HepG2 (cell line): Measurements from ENCODE around the gene IQUB. TPM values are rescaled to one million over a fixed set of nuclear protein-coding genes. Genes with fewer than 3 reads are reported as not detected.

Experiments
- ATAC-seq: fragments of 200-7000 bp; cut with Tn5 transposase; 3 replicates; pipeline ENCODE4 v1.9.1; 2020; ENCODE audit warnings: mild to moderate bottlenecking, moderate library complexity
- BruUV-seq: library from RNA; stranded (reverse); fragments of 400-500 nt; replicated peaks from 2 replicates; lab custom pipeline; 2021; lab: Mats Ljungman, UMichigan
- CTCF ChIA-PET: fragments of 300-600 bp; formaldehyde crosslinking; extraction: SDS; loops from one replicate; lab custom pipeline; 2021; ENCODE audit warnings: low total read pairs, inconsistent platforms, low intra/inter-chr PET ratio; lab: Yijun Ruan, JAX
- POLR2A ChIA-PET: fragments of 350-600 bp; sonication (Branson Sonifier 250); formaldehyde crosslinking; loops from one replicate; lab custom pipeline; 2020; ENCODE audit warnings: antibody characterized with exemption, inconsistent platforms; lab: Yijun Ruan, JAX
- DNase-seq: peaks from one replicate; pipeline ENCODE4 v3.0.0-alpha.2; 2015; ENCODE audit warnings: low spot score
- FAIRE-seq: peaks from 3 replicates; lab custom pipeline; 2011; peaks lifted over from hg19 to GRCh38; lab: Jason Lieb, UNC
- H2AFZ ChIP-seq: one replicate; pipeline ENCODE4 v1.6.1; 2011; ENCODE audit warnings: low read length, inconsistent platforms
- H3K27ac ChIP-seq: fragments of 300-600 bp; 3 replicates; pipeline ENCODE4 v1.8.0; 2011; ENCODE audit warnings: mixed run types, mild to moderate bottlenecking, mixed read lengths, low read length, inconsistent platforms; ENCODE audit not compliant: insufficient read depth; ENCODE audit errors: extremely low read length
- H3K27me3 ChIP-seq, 2 experiments: fragments of 200-600 bp in 1 of 2; 2 replicates in 1 of 2; 3 replicates in 1 of 2; pipeline versions ENCODE4 v1.6.0 to v1.8.0; 2011; ENCODE audit warnings: low read length in 2 of 2, mild to moderate bottlenecking in 2 of 2, moderate library complexity in 2 of 2, inconsistent platforms in 1 of 2; ENCODE audit not compliant: insufficient read depth in 2 of 2, control insufficient read depth in 1 of 2
- H3K36me3 ChIP-seq, 2 experiments: fragments of 200-600 bp in 1 of 2; replicated peaks in 1 of 2; 2 replicates in 1 of 2; 3 replicates in 1 of 2; pipeline versions ENCODE4 v1.5.1 to v1.8.0; 2011; ENCODE audit warnings: low read length in 2 of 2, inconsistent platforms in 1 of 2; ENCODE audit not compliant: insufficient read depth in 2 of 2, control insufficient read depth in 1 of 2
- H3K4me1 ChIP-seq: 2 replicates; pipeline ENCODE4 v1.5.1; 2012; ENCODE audit warnings: low read length, inconsistent platforms; ENCODE audit not compliant: insufficient read depth
- H3K4me2 ChIP-seq: 2 replicates; pipeline ENCODE4 v1.6.0; 2011; ENCODE audit warnings: low read depth, low read length, inconsistent platforms
- H3K4me3 ChIP-seq, 3 experiments: fragments of 200-600 bp in 1 of 3; sonication (generic), shearing (Covaris generic) in 1 of 3; replicated peaks in 1 of 3; 2 replicates each; pipeline ENCODE4 v1.5.1; 2011 to 2016; ENCODE audit warnings: low read length in 3 of 3, inconsistent platforms in 2 of 3, low read depth in 2 of 3, mild to moderate bottlenecking in 2 of 3, control low read depth in 1 of 3, mixed read lengths in 1 of 3; ENCODE audit not compliant: insufficient read depth in 1 of 3
- H3K79me2 ChIP-seq: one replicate; pipeline ENCODE4 v1.6.1; 2011; ENCODE audit warnings: low read length, inconsistent platforms; ENCODE audit not compliant: insufficient read depth
- H3K9ac ChIP-seq: 2 replicates; pipeline ENCODE4 v1.6.0; 2011; ENCODE audit warnings: mild to moderate bottlenecking, low read depth, low read length, inconsistent platforms; ENCODE audit not compliant: insufficient read depth
- H3K9me3 ChIP-seq: 2 replicates; pipeline ENCODE4 v1.5.1; 2012; ENCODE audit warnings: mild to moderate bottlenecking, low read length
- H4K20me1 ChIP-seq: 2 replicates; pipeline ENCODE4 v1.6.0; 2011; ENCODE audit warnings: inconsistent platforms, mild to moderate bottlenecking, low read length, moderate library complexity; ENCODE audit not compliant: insufficient read depth
- ARHGAP35 ChIP-seq: sonication (generic); formaldehyde crosslinking; IDR thresholded peaks from 2 replicates; pipeline ENCODE4 v1.9.0; 2022; ENCODE audit warnings: mild to moderate bottlenecking, inconsistent platforms, moderate library complexity, missing genetic modification reagents, borderline replicate concordance
- ATAD3A ChIP-seq: sonication (generic); formaldehyde crosslinking; IDR thresholded peaks from 2 replicates; pipeline ENCODE4 v1.4.0; 2020; ENCODE audit warnings: missing genetic modification reagents
- KLF12 ChIP-seq: sonication (generic); formaldehyde crosslinking; IDR thresholded peaks from 2 replicates; pipeline ENCODE4 v1.4.0; 2020; ENCODE audit warnings: missing genetic modification reagents, borderline replicate concordance
- NFIC ChIP-seq: IDR thresholded peaks from 2 replicates; pipeline ENCODE4 v1.6.1; 2012; ENCODE audit warnings: mild to moderate bottlenecking, low read length, inconsistent platforms
- NFYB ChIP-seq: sonication (generic); formaldehyde crosslinking; IDR thresholded peaks from 2 replicates; pipeline ENCODE4 v1.4.0; 2020; ENCODE audit warnings: missing genetic modification reagents
- PCBP1 ChIP-seq: fragments of 200-400 bp; formaldehyde crosslinking; IDR thresholded peaks from 2 replicates; pipeline ENCODE4 v1.6.1; 2017; ENCODE audit warnings: mild to moderate bottlenecking, low read depth, low read length, borderline replicate concordance
- POGZ ChIP-seq: sonication (generic); formaldehyde crosslinking; IDR thresholded peaks from 2 replicates; pipeline ENCODE4 v1.4.0; 2020; ENCODE audit warnings: mild to moderate bottlenecking, missing genetic modification reagents
- SP140L ChIP-seq: sonication (generic); formaldehyde crosslinking; IDR thresholded peaks from 2 replicates; pipeline ENCODE4 v1.4.0; 2020; ENCODE audit warnings: missing genetic modification reagents, borderline replicate concordance
- TBL1XR1 ChIP-seq: fragments of 150-350 bp; IDR thresholded peaks from 2 replicates; pipeline ENCODE4 v1.6.1; 2014; ENCODE audit warnings: borderline replicate concordance, low read length; ENCODE audit not compliant: partially characterized antibody
- ZFP1 ChIP-seq: IDR thresholded peaks from 2 replicates; pipeline ENCODE4 v1.6.1; 2016
- ZMYM4 ChIP-seq: sonication (generic); formaldehyde crosslinking; IDR thresholded peaks from 2 replicates; pipeline ENCODE4 v1.8.1; 2023; ENCODE audit warnings: mild to moderate bottlenecking, missing genetic modification reagents
- ZNF124 ChIP-seq: sonication (generic); formaldehyde crosslinking; IDR thresholded peaks from 2 replicates; pipeline ENCODE4 v1.4.0; 2020; ENCODE audit warnings: missing genetic modification reagents
- ZNF251 ChIP-seq: sonication (generic); formaldehyde crosslinking; IDR thresholded peaks from 2 replicates; pipeline ENCODE4 v1.9.0; 2021; ENCODE audit warnings: mild to moderate bottlenecking, missing genetic modification reagents
- ZNF451 ChIP-seq: sonication (generic); formaldehyde crosslinking; IDR thresholded peaks from 2 replicates; pipeline ENCODE4 v1.5.0; 2020; ENCODE audit warnings: mild to moderate bottlenecking, missing genetic modification reagents
- ZNF598 ChIP-seq: sonication (generic); formaldehyde crosslinking; IDR thresholded peaks from 2 replicates; pipeline ENCODE4 v1.5.1; 2020; ENCODE audit warnings: mild to moderate bottlenecking, missing genetic modification reagents, borderline replicate concordance
- ZNF839 ChIP-seq: sonication (generic); formaldehyde crosslinking; IDR thresholded peaks from 2 replicates; pipeline ENCODE4 v1.4.0; 2020; ENCODE audit warnings: missing genetic modification reagents, mild to moderate bottlenecking, borderline replicate concordance
- WGBS: methylation state at CpG from one replicate; pipeline ENCODE4 v1.1.6; 2017; ENCODE audit warnings: low lambda C conversion rate; 5-methylcytosine and 5-hydroxymethylcytosine counted together
- in situ Hi-C: cut with HindIII; loops from 2 replicates; pipeline ENCODE4 v1.10.0; 2017; ENCODE audit warnings: low pct_unique_long_range_greater_than_20kb; ENCODE audit not compliant: extremely low pct_ligation_motif_present
- intact Hi-C: fragments of 100-400 bp; cut with micrococcal nuclease; formaldehyde crosslinking; loops from one replicate; pipeline ENCODE4 v1.10.0; 2022; ENCODE audit not compliant: unreplicated experiment
- polyA plus RNA-seq, 8 experiments: library from polyadenylated mRNA; depleted of rRNA in 3 of 8; stranded (reverse) in 7 of 8; unstranded in 1 of 8; fragments of >200 nt; fragmentation: Illumina TruSeq in 4 of 8; extraction: Trizol in 4 of 8; gene quantifications; 2 replicates each; pipeline versions ENCODE4 v1.2.1 to v1.2.3, GENCODE V29; 2011 to 2016; ENCODE audit warnings: low read depth in 4 of 8, missing spikeins in 1 of 8, mixed read lengths in 1 of 8; ENCODE audit not compliant: insufficient read depth in 1 of 8
- total RNA-seq, 5 experiments: library from RNA; depleted of rRNA; stranded (reverse); fragments of >200 nt; fragmentation: Illumina TruSeq; extraction: Trizol; gene quantifications; 2 replicates each; pipeline ENCODE4 v1.2.3, GENCODE V29; 2016; ENCODE audit warnings: low read depth in 1 of 5
- TF ChIP-seq, protein P1 (sequence below), 2 experiments: IDR thresholded peaks; 2 replicates each; pipeline ENCODE4 v1.6.1; 2011 to 2012; ENCODE audit warnings: low read length in 2 of 2, borderline replicate concordance in 1 of 2, low read depth in 1 of 2, mild to moderate bottlenecking in 1 of 2, moderate library complexity in 1 of 2
- TF ChIP-seq, protein P2 (sequence below): sonication (generic); formaldehyde crosslinking; conservative IDR thresholded peaks from 2 replicates; pipeline ENCODE4 v1.4.0; 2020; ENCODE audit warnings: missing genetic modification reagents
- TF ChIP-seq, protein P3 (sequence below): sonication (generic); formaldehyde crosslinking; IDR thresholded peaks from 2 replicates; pipeline ENCODE4 v1.4.0; 2020; ENCODE audit warnings: mild to moderate bottlenecking, missing genetic modification reagents

The IQUB gene
- total and polyA plus RNA-seq, 2 of the 13 experiments (the other 11 are each of a cell fraction or from before 2014, with no cell fraction given), result 0.07 TPM; not detected in 1

DNA sequence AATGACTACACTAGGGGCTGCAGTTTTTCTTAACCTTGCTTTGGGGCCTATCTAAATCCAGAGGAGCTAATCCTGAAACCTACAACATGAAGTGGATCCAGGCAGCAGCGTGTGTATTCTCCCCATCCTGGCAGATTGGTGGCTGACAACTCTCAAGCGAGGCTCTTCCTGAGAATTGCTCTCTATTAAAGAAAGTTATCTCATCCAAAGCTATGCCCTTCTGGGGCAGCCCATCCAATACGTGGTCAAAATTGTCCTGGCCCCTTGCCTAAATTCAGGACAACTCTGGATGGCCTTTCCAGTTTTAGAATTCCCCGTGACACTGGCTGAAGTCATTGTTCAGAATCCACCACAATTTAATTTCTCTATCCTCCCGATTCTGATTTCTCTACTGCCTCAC lies 66.1 kb downstream of the IQUB start (continued):
- TF ChIP-seq, protein P1, sequence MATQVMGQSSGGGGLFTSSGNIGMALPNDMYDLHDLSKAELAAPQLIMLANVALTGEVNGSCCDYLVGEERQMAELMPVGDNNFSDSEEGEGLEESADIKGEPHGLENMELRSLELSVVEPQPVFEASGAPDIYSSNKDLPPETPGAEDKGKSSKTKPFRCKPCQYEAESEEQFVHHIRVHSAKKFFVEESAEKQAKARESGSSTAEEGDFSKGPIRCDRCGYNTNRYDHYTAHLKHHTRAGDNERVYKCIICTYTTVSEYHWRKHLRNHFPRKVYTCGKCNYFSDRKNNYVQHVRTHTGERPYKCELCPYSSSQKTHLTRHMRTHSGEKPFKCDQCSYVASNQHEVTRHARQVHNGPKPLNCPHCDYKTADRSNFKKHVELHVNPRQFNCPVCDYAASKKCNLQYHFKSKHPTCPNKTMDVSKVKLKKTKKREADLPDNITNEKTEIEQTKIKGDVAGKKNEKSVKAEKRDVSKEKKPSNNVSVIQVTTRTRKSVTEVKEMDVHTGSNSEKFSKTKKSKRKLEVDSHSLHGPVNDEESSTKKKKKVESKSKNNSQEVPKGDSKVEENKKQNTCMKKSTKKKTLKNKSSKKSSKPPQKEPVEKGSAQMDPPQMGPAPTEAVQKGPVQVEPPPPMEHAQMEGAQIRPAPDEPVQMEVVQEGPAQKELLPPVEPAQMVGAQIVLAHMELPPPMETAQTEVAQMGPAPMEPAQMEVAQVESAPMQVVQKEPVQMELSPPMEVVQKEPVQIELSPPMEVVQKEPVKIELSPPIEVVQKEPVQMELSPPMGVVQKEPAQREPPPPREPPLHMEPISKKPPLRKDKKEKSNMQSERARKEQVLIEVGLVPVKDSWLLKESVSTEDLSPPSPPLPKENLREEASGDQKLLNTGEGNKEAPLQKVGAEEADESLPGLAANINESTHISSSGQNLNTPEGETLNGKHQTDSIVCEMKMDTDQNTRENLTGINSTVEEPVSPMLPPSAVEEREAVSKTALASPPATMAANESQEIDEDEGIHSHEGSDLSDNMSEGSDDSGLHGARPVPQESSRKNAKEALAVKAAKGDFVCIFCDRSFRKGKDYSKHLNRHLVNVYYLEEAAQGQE (IDR thresholded peaks at IDR 0.05; ENCODE audit: borderline replicate concordance in 1 of 2, low read depth in 1 of 2, low read length in 2 of 2), result no peak
- no peak for TF ChIP-seq ZNF251
- TF ChIP-seq POGZ, result no peak
- TF ChIP-seq ZMYM4 (CRISPR knock-in tag), result no peak
- no peak for TF ChIP-seq TBL1XR1
- TF ChIP-seq ZFP1 (CRISPR knock-in tag), result no peak
- TF ChIP-seq SP140L (CRISPR knock-in tag), result no peak
- TF ChIP-seq, protein P2, sequence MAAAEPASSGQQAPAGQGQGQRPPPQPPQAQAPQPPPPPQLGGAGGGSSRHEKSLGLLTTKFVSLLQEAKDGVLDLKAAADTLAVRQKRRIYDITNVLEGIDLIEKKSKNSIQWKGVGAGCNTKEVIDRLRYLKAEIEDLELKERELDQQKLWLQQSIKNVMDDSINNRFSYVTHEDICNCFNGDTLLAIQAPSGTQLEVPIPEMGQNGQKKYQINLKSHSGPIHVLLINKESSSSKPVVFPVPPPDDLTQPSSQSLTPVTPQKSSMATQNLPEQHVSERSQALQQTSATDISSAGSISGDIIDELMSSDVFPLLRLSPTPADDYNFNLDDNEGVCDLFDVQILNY (CRISPR knock-in tag), result no peak
- TF ChIP-seq KLF12 (CRISPR knock-in tag), result no peak

DNA sequence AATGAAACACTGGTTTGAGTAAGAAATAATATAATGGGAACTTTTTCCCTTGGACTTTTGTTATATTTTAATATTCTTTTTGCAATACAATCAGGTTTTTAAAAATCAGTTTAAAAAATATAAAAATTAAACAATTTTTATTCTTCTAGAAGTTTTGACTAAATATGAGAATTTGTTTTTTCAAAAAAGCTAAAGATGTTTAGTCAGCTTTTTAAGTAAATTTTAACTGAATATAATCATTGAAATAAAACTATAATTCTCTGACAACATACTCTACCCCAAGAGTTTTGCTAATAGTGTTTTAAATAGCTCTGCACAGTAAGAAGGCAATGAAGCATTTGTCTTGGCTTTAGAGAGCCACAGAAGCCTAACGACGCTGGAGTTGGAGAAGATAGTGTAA lies 70.5 kb downstream of the IQUB start:
- intact Hi-C loops, result no loop called here
- WGBS, result 1% methylated on average over 2 of the region's 2 CpGs
- Histone ChIP-seq H3K4me1 (no peaks in the 10 kb centered on the region), H3K4me2 (no peak overlapping the region), H2AFZ (no peak overlapping the region), H3K9ac (no peak overlapping the region), H3K79me2 (no peaks in the 10 kb centered on the region), H3K27ac (no peak overlapping the region), H3K36me3 (no peaks in the 10 kb centered on the region), H4K20me1 (no peaks in the 10 kb centered on the region), H3K4me3 (no peak overlapping the region), H3K27me3 (no peaks in the 10 kb centered on the region), H3K9me3 (no peaks in the 10 kb centered on the region)
- DNase-seq (no peak), ATAC-seq (no peak), FAIRE-seq (no peak)
- ChIA-PET POLR2A (no interaction called here), CTCF (no interaction called here)
- in situ Hi-C loops, result no loop called here
- BruUV-seq, result no TSS peak
- TF ChIP-seq ARHGAP35 (CRISPR knock-in tag) (no peak), ZNF124 (CRISPR knock-in tag) (no peak), PCBP1 (no peak), ZNF598 (CRISPR knock-in tag) (no peak), NFYB (CRISPR knock-in tag) (no peak), ZNF839 (CRISPR knock-in tag) (no peak), ATAD3A (CRISPR knock-in tag) (no peak), NFIC (no peak), ZNF451 (CRISPR knock-in tag) (no peak)
- TF ChIP-seq, protein P3, sequence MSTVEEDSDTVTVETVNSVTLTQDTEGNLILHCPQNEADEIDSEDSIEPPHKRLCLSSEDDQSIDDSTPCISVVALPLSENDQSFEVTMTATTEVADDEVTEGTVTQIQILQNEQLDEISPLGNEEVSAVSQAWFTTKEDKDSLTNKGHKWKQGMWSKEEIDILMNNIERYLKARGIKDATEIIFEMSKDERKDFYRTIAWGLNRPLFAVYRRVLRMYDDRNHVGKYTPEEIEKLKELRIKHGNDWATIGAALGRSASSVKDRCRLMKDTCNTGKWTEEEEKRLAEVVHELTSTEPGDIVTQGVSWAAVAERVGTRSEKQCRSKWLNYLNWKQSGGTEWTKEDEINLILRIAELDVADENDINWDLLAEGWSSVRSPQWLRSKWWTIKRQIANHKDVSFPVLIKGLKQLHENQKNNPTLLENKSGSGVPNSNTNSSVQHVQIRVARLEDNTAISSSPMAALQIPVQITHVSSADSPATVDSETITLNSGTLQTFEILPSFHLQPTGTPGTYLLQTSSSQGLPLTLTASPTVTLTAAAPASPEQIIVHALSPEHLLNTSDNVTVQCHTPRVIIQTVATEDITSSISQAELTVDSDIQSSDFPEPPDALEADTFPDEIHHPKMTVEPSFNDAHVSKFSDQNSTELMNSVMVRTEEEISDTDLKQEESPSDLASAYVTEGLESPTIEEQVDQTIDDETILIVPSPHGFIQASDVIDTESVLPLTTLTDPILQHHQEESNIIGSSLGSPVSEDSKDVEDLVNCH (CRISPR knock-in tag), result no peak
